ENCODE measurements around the gene TMC7. TPM values are rescaled to one million over a fixed set of nuclear protein-coding genes. Genes with fewer than 3 reads are reported as not detected.

TMC7 gene
- total RNA-seq, result 0.66 and 0.73 TPM in 2 replicates

GRCh38 chr16:18983565-18984434, at the start of gene TMC7:
Gene TMC7 (plus strand): TSS chr16:18983934. CDS start chr16:18984064, 130 bp downstream.

GRCh38 chr16:19067349-19068236, 83.9 kb downstream of the TMC7 start, which contains the start of gene COQ7:
Gene COQ7 (plus strand): TSS chr16:19067614. CDS start chr16:19067665, 51 bp downstream.

Other genes with a start within 250 kb of the TMC7 start
- gene RPS15A, start 193.6 kb upstream of the TMC7 start, total RNA-seq, result 493 and 1,623 TPM in 2 replicates
- gene ARL6IP1, start 182.4 kb upstream of the TMC7 start, total RNA-seq, result 172 and 580 TPM in 2 replicates
- 72.8 and 87.8 TPM in 2 replicates for gene SMG1, start 57.5 kb upstream of the TMC7 start, total RNA-seq
- 17.9 and 18.9 TPM in 2 replicates for gene COQ7, start 83.7 kb downstream of the TMC7 start, total RNA-seq
- 30.5 and 71.1 TPM in 2 replicates for gene ITPRIPL2, start 130.0 kb downstream of the TMC7 start, total RNA-seq
- 0.29 and 0.66 TPM in 2 replicates for gene SYT17, start 184.3 kb downstream of the TMC7 start, total RNA-seq

Measured in smooth muscle cell of trachea (primary cell).